Ascending aorta (tissue), 2 donors: Measurements from ENCODE around the gene GPR152. TPM values are rescaled to one million over a fixed set of nuclear protein-coding genes. Genes with fewer than 3 reads are reported as not detected.
"Not testable (repeated sequence)": the region's sequence is repeated elsewhere in the genome, so short reads cannot be mapped to it uniquely, and the experiment has no call there.

Experiments
- DNase-seq, 2 donors: peaks; one replicate each; pipeline ENCODE4 v3.0.0-alpha.2; 2019; ENCODE audit warnings: low spot score in 2 of 2
- H3K27ac ChIP-seq, 2 donors: fragments of 200-600 bp; sonication (generic); one replicate each; pipeline ENCODE4 v1.5.1; 2016 to 2017; ENCODE audit warnings: mild to moderate bottlenecking in 1 of 2
- H3K27me3 ChIP-seq: fragments of 200-600 bp; sonication (generic); one replicate; pipeline ENCODE4 v1.5.1; 2017
- H3K36me3 ChIP-seq, 2 donors: fragments of 200-600 bp; sonication (generic); one replicate each; pipeline ENCODE4 v1.5.1; 2016
- H3K4me1 ChIP-seq, 2 donors: fragments of 200-600 bp; sonication (generic); one replicate each; pipeline ENCODE4 v1.5.1; 2016 to 2017; ENCODE audit warnings: mild to moderate bottlenecking in 1 of 2
- H3K4me3 ChIP-seq, 2 donors: fragments of 200-600 bp; sonication (generic); one replicate each; pipeline ENCODE4 v1.5.1; 2016 to 2017; ENCODE audit warnings: mild to moderate bottlenecking in 1 of 2
- H3K9me3 ChIP-seq, 2 donors: fragments of 200-600 bp; sonication (generic); one replicate each; pipeline ENCODE4 v1.5.1; 2016
- intact Hi-C: fragments of 100-400 bp; cut with DNase I; formaldehyde crosslinking; loops from one replicate; pipeline ENCODE4 v1.15.1; 2023
- total RNA-seq: library from RNA; depleted of rRNA; stranded (reverse); fragments of >200 nt; gene quantifications from one replicate; pipeline ENCODE4 v1.1.0, GENCODE V29; 2016
- TF ChIP-seq, protein P1 (sequence below), 3 experiments: fragments of 200-600 bp in 2 of 3; fragments of 450-650 bp in 1 of 3; sonication (generic) in 2 of 3; IDR thresholded peaks; one replicate each; pipeline ENCODE4 v1.5.1; 2016 to 2019; ENCODE audit warnings: antibody characterized with exemption in 3 of 3, mild to moderate bottlenecking in 1 of 3, moderate library complexity in 1 of 3

The GPR152 gene
- total RNA-seq, 1 donor from 2014 or later: not detected

DNA sequence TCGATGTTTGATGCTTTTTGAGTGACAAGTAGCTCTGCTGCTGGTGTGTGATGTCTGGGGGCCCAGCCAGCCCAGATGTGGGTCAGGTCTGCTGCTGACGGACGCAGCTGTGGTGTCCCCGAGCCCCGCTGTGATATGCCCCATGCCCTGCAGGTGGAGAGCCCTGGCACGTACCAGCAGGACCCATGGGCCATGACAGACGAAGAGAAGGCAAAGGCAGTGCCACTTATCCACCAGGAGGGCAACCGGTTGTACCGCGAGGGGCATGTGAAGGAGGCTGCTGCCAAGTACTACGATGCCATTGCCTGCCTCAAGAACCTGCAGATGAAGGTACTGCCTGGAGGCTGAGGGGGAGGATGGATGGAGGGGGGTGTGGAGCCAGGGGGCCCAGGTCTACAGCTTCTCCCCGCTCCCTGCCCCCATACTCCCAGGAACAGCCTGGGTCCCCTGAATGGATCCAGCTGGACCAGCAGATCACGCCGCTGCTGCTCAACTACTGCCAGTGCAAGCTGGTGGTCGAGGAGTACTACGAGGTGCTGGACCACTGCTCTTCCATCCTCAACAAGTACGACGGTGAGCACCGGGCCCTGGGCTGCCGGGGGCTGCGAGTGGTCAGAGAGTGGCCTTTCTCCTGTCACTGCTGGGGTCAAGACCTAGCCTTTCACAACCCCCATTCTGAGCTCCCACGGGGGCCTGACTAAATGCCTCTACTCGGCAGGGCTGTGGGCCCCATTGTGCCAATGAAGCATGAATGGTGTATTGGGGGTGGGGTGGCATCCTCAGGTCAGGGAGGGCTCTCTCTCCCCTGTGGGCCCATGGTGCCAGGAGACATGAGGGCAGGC lies 37.6 kb upstream of the GPR152 start:
- H3K9me3 ChIP-seq: no peaks in the 10 kb centered on the region
- no peak for DNase-seq
- no peaks in the 10 kb centered on the region for H3K27me3 ChIP-seq
- H3K36me3 ChIP-seq: peaks cover 70 to 77% of the 10 kb centered on the region in 2 donors
- H3K27ac ChIP-seq: no peak overlapping the region
- no peaks in the 10 kb centered on the region for H3K4me1 ChIP-seq
- H3K4me3 ChIP-seq: no peak overlapping the region
- intact Hi-C loops: no loop called here
- TF ChIP-seq, protein P1, sequence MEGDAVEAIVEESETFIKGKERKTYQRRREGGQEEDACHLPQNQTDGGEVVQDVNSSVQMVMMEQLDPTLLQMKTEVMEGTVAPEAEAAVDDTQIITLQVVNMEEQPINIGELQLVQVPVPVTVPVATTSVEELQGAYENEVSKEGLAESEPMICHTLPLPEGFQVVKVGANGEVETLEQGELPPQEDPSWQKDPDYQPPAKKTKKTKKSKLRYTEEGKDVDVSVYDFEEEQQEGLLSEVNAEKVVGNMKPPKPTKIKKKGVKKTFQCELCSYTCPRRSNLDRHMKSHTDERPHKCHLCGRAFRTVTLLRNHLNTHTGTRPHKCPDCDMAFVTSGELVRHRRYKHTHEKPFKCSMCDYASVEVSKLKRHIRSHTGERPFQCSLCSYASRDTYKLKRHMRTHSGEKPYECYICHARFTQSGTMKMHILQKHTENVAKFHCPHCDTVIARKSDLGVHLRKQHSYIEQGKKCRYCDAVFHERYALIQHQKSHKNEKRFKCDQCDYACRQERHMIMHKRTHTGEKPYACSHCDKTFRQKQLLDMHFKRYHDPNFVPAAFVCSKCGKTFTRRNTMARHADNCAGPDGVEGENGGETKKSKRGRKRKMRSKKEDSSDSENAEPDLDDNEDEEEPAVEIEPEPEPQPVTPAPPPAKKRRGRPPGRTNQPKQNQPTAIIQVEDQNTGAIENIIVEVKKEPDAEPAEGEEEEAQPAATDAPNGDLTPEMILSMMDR (IDR thresholded peaks at IDR 0.05): no peak

GRCh38 chr11:67489203-67489884 lies 36.8 kb upstream of the GPR152 start:
- DNase-seq: no peak
- H3K27ac ChIP-seq: no peak overlapping the region

DNA sequence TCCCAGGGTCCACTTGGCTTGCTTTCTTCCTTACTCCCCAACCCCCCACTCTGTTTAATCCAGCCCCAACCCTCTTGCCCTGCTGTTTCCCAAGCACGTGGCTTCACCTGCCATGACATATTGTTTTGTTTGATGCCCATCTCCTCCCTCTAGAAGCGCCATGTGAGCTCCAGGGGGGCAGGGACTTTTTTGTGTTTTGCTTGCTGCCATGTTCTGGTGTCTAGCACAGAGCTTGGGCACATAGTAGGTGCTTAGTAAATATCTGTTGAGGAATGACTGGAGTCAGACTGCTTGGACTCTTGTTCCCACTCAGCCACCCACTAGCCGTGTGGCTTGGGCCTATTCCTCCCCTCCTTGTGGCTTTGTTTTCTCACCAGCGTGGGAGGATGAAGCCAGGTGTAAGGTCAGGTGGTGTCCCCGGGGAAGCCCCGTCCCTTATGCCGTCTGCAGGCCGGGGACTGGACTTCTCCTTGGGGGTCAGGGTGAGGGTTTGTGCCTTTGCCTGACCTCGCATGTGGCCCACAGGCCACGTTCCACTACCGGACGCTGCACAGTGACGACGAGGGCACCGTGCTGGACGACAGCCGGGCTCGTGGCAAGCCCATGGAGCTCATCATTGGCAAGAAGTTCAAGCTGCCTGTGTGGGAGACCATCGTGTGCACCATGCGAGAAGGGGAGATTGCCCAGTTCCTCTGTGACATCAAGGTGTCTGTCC lies 34.1 kb upstream of the GPR152 start:
- intact Hi-C loops: no loop called here
- Histone ChIP-seq H3K4me3 (no peak overlapping the region), H3K4me1 (peaks cover 7 to 15% of the 10 kb centered on the region in 2 donors), H3K27me3 (no peaks in the 10 kb centered on the region), H3K36me3 (peaks cover 42 to 45% of the 10 kb centered on the region in 2 donors), H3K9me3 (no peaks in the 10 kb centered on the region), H3K27ac (no peak overlapping the region)
- no peak for DNase-seq
- TF ChIP-seq, protein P1 (IDR thresholded peaks at IDR 0.05): no peak

More at GRCh38 chr11:67489203-67489884, 36.8 kb upstream of the GPR152 start:
- TF ChIP-seq, protein P1 (IDR thresholded peaks at IDR 0.05): no peak
- H3K27me3 ChIP-seq: no peaks in the 10 kb centered on the region
- H3K9me3 ChIP-seq: no peaks in the 10 kb centered on the region
- H3K36me3 ChIP-seq: peaks cover 66 to 72% of the 10 kb centered on the region in 2 donors
- intact Hi-C loops: no loop called here
- peaks cover 0 to 2% of the 10 kb centered on the region in 2 donors for H3K4me1 ChIP-seq
- no peak overlapping the region for H3K4me3 ChIP-seq

DNA sequence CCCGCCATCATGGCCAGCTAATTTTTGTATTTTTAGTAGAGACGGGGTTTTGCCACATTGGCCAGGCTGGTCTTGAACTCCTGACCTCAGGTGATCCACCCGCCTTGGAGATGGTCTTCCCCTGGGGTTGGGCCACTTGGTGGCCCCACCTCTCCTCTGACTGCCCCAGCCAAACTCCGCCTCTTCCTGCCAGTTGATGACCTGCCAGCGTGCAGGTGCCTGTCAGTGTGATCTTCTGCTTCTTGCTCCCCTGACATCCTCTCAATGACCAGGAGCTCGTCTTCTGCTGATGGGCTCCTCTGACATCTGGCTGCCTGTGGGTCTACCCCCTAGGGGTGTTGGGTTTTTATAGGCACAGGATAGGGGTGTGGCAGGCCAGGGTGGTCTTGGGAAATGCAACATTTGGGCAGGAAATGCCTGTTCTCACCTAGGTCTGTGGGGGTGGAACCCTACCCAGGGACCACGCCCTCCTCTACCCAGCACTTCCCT lies 33.4 kb upstream of the GPR152 start:
- H3K4me3 ChIP-seq, H3K27me3 ChIP-seq, H3K27ac ChIP-seq, intact Hi-C loops, DNase-seq, H3K9me3 ChIP-seq: not testable (repeated sequence)
- Histone ChIP-seq H3K36me3 (peaks cover 35 to 38% of the 10 kb centered on the region in 2 donors), H3K4me1 (peaks cover 7 to 15% of the 10 kb centered on the region in 2 donors)

DNA sequence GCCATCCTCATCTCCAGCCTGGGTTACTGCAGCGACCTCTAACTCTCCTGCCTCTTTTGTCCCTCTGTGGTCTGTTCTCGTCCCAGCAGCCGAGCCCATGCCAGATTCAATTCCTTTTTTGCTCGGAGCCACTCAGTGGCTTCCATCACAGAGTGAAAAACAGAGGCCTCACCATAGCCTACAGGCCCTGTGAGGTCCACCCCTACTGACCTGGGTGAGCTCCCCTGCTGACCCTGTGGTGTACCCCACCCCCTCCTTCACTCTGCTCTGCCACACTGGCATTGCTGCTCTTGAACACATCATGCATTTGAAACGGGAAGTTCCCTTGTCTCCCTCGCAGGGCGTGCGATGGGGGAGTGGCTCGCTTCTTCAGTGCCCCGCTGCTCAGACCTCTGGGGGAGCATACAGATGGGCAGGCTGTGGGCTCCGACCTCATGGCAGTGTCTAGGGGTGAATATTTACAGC lies 32.4 kb upstream of the GPR152 start:
- H3K27ac ChIP-seq: no peak overlapping the region
- DNase-seq: no peak
- TF ChIP-seq, protein P1 (IDR thresholded peaks at IDR 0.05): no peak
- H3K36me3 ChIP-seq: peaks cover 25 to 28% of the 10 kb centered on the region in 2 donors
- no peaks in the 10 kb centered on the region for H3K27me3 ChIP-seq
- no peaks in the 10 kb centered on the region for H3K9me3 ChIP-seq
- peaks cover 7 to 15% of the 10 kb centered on the region in 2 donors for H3K4me1 ChIP-seq
- peak overlapping the region in 1 of 2 donors; percentile 15 for H3K4me3 ChIP-seq
- intact Hi-C loops: loop anchor here (5.0 kb wide), 1 partner anchor 83 kb away; the partner anchor contains the start of genes PPP1CA and TBC1D10C
